ENCODE results near the gene CREB3L1.

- TF ChIP-seq CTCF (IDR thresholded peaks at IDR 0.05) (no peak), POLR2AphosphoS5 (IDR thresholded peaks at IDR 0.05) (no peak)
Measured at GRCh38 chr11:46306296-46306853, 28.9 kb downstream of the CREB3L1 start.

Measured in upper lobe of left lung (tissue), 4 donors.